Ramos (cell line): ENCODE measurements around the gene MTX1.

Experiments
- in situ Hi-C: fragments of 300-500 bp; cut with MboI; formaldehyde crosslinking; loops from one replicate; pipeline ENCODE4 v1.14.3; 2022; ENCODE audit warnings: low sequenced_read_pairs; ENCODE audit not compliant: unreplicated experiment

The MTX1 gene

DNA sequence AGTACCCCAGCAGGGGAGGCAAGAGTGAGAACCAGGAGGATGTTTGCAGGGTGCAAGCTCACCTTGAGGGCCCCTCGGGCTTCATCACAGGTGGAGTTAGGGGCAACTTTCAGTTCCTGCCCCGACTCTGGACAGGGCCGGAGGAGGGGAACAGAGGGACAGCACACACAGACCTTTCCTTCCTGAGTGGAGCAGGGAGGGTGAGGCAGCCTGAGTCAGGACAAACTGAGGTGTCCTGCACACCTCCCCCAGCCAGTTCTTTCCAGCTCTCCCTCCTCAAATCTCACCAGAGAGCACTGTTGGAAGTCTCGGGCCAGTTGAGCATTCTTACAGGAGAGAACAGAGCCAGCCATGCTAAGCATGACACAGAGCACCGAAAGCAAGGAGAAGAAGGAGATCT is 45.3 kb downstream of the MTX1 start:
- in situ Hi-C loops = no loop called here

DNA sequence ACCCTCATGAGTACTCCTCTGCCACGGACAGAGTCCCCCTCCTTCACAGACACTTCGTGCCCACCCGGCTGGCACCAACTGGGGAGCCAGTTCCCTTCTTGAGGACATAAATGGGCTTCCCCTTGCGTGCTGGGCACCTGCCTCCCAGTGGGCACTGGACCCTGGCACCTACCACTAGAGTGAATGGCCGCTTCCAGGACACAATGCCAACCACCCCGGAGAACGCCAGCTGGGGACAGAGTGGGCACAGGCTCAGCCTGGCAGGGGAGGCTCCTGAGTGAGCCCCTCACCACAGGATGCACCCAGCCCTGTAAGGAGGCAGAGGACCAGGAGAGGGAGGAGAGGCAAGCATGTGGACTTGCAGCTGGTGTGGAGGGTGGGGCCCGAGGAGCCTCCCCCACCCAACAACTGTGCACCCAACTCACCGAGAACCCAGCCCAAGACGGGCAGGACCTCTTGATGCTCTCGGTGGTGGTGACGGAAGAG is 45.8 kb downstream of the MTX1 start:
- in situ Hi-C loops = no loop called here

DNA sequence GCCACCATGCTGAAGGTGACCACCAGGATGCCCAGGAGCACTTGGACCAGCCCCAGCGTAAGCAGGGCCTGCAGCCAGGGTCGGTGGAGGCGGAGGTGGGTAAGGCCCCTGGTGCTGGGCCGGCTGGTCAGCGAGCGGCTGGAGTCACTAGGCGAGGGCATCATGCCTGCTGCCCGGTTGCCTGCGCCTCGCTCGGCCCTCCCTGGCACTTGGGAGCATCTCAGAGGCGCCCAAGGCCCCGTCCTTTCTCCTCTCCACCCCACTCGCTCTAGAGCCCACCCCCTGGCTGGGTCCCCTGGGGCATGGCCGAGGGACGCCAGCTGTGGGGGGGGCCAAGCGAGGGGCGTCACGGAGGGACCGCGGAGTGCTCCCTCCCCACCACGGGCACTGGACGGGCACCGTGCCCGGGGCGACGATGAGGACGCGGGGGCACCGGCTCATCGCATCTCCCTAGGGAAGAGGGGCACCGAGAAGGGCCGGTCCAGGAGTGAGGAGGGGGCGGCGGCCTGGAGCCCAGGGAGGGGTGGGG is 46.3 kb downstream of the MTX1 start:
- in situ Hi-C loops = no loop called here

- in situ Hi-C loops = no loop called here
Measured at GRCh38 chr1:155255243-155256007, 46.9 kb downstream of the MTX1 start, which contains the start of gene ENTREP3. ENTREP3 (minus strand) TSS chr1:155255483; CDS start chr1:155254877, 606 bp downstream.

DNA sequence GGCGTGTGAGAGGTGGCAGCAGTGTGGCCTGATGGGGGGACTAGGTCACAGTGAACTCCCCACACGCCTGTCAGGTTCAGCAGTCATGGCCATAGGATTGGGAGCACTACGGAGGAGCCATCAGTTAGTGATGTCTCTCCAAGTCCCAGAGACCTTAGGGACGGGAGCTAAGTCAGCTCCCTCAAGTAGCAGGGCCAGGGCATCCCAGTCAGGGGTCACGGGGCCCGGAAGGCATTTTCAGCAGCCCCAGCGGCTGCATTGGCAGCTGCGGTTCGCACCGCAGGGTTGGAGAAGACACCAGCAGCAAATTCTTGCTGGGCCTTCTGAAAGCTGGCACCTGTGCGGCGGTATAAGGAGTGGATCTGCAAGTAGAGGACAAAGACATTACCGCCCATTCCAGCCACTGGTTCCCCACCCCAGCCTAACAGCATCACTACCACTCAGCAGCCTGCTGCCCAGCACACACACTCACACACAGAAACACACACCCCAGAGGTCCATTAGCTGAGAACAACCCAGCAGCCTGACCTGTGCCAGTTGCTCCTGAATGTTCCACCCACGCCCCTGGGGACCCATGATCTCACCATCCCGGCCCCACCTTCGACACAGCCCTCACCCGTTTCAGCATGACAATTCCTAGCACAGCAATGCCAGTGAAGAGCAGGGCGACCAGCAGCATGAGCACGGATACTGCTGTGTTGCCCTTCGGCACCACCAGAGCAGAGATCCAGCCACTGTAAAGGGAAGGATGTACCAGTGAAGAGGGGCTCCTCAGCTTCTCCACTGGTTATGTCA is 47.8 kb downstream of the MTX1 start:
- in situ Hi-C loops = no loop called here

DNA sequence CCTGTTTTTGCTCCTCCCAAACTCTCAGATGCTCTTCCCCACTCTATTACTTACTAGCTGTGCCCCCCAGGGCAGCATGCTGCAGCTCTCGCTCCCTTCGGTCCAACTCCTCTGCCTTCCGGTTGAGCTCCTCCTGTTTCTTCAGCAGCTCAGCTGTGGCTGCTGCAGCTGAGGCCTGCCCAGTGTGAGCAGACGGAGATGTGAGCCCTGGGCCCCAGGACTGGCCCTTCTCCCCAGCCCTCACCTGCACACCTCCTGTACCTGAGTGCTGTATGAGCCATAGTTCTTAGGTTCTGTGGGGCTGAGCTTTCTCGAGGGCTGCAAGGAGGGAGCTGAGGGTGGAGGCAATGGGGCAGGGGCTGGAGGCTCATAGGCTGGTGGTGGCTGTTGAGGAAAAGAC is 51.8 kb downstream of the MTX1 start:
- in situ Hi-C loops = no loop called here

DNA sequence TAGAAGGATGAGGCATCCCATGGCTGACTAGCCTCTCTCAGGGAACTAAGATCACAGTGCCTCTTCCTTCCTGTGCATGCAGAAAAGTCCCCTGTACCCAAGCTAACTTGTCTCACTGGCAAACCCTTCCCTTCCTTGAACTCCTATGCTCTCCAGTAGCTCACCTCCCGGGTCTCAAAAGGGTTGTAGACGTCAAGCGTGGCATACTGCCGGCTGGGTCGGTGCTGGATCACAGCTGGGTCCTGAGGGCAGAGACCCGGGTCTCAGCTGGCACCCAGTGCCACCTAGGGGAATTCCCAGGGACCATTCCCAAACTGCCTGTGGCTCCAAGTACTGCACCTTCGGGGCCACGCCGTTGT is 53.0 kb downstream of the MTX1 start:
- in situ Hi-C loops = no loop called here

GRCh38 chr1:155261852-155262673 is 53.6 kb downstream of the MTX1 start, which contains the start of gene SCAMP3:
SCAMP3 (minus strand) TSS chr1:155262360; CDS start chr1:155262151, 209 bp downstream.
- in situ Hi-C loops = no loop called here

DNA sequence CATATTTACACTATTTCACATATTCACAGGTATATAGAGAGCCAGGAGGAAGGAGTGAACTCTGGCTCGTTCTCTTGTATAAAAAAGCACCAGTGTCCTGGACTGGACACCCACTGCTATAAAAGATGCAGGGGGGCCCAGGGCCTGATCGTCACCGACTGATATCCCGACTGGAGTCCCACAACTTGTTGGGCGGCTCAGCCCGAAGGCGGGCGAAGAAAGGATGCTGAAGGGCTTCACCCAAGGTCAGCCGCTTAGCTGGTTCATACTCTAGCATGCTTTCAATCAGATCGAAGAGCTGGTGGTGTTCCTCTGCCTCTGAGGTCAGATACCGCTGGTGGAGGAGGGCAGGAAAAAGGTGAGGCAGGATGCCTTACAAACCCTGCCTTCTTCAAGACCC is 54.6 kb downstream of the MTX1 start:
- in situ Hi-C loops = no loop called here
